KOPT-K1 (cell line): ENCODE results near the gene UBA3.

Experiments
- H3K27ac ChIP-seq: fragments of 200-600 bp; sonication (generic); 2 replicates; pipeline ENCODE4 v1.5.1; 2016; ENCODE audit warnings: antibody characterized with exemption, mild to moderate bottlenecking, low read depth, low read length; ENCODE audit not compliant: poor library complexity, severe bottlenecking
- H3K36me3 ChIP-seq: fragments of 200-600 bp; sonication (generic); 2 replicates; pipeline ENCODE4 v1.5.1; 2017; ENCODE audit warnings: antibody characterized with exemption, mild to moderate bottlenecking, low read length, moderate library complexity; ENCODE audit not compliant: insufficient read depth
- H3K9me3 ChIP-seq: fragments of 200-600 bp; sonication (generic); 2 replicates; pipeline ENCODE4 v1.5.1; 2017; ENCODE audit warnings: antibody characterized with exemption, low read length, mild to moderate bottlenecking; ENCODE audit not compliant: insufficient read depth, poor library complexity, severe bottlenecking

Gene UBA3

GRCh38 chr3:69080233-69080920, at the start of gene UBA3:
Gene UBA3 (minus strand): TSS chr3:69080365. CDS start chr3:69080353, 12 bp downstream.
- Histone ChIP-seq H3K36me3 (peaks cover 9% of the 10 kb centered on the region), H3K9me3 (no peaks in the 10 kb centered on the region), H3K27ac (peak within 1 kb of the TSS; percentile 72)

- no peaks in the 10 kb centered on the region for H3K36me3 ChIP-seq
- H3K27ac ChIP-seq: no peak overlapping the region
- H3K9me3 ChIP-seq: no peaks in the 10 kb centered on the region
These were observed 49.4 kb upstream of the UBA3 start for GRCh38 chr3:69129531-69129930.

- H3K36me3 ChIP-seq: no peaks in the 10 kb centered on the region
- no peak overlapping the region for H3K27ac ChIP-seq
- no peaks in the 10 kb centered on the region for H3K9me3 ChIP-seq
These were observed 48.3 kb upstream of the UBA3 start for GRCh38 chr3:69128509-69128908.

GRCh38 chr3:69126999-69127398, 46.8 kb upstream of the UBA3 start:
- H3K27ac ChIP-seq: no peak overlapping the region
- H3K9me3 ChIP-seq: no peaks in the 10 kb centered on the region
- no peaks in the 10 kb centered on the region for H3K36me3 ChIP-seq

- H3K9me3 ChIP-seq: no peaks in the 10 kb centered on the region
- H3K36me3 ChIP-seq: no peaks in the 10 kb centered on the region
- H3K27ac ChIP-seq: no peak overlapping the region
These were observed 46.1 kb upstream of the UBA3 start for GRCh38 chr3:69126216-69126615.

- no peaks in the 10 kb centered on the region for H3K9me3 ChIP-seq
- H3K36me3 ChIP-seq: no peaks in the 10 kb centered on the region
- no peak within 1 kb of the TSS for H3K27ac ChIP-seq
These were observed 42.2 kb upstream of the UBA3 start, which contains the start of gene LMOD3 for GRCh38 chr3:69122403-69122802. Gene LMOD3 (minus strand): TSS chr3:69122595. CDS start chr3:69122386, 209 bp downstream.

GRCh38 chr3:69121950-69122349, 41.8 kb upstream of the UBA3 start:
- Histone ChIP-seq H3K36me3 (no peaks in the 10 kb centered on the region), H3K9me3 (no peaks in the 10 kb centered on the region), H3K27ac (no peak overlapping the region)

GRCh38 chr3:69121513-69121912, 41.3 kb upstream of the UBA3 start:
- no peaks in the 10 kb centered on the region for H3K36me3 ChIP-seq
- H3K27ac ChIP-seq: no peak overlapping the region
- H3K9me3 ChIP-seq: no peaks in the 10 kb centered on the region

- Histone ChIP-seq H3K36me3 (no peaks in the 10 kb centered on the region), H3K9me3 (no peaks in the 10 kb centered on the region), H3K27ac (no peak overlapping the region)
These were observed 40.8 kb upstream of the UBA3 start for GRCh38 chr3:69120879-69121464.

GRCh38 chr3:69119681-69120080, 39.5 kb upstream of the UBA3 start:
- Histone ChIP-seq H3K27ac (no peak overlapping the region), H3K36me3 (no peaks in the 10 kb centered on the region), H3K9me3 (no peaks in the 10 kb centered on the region)

GRCh38 chr3:69119138-69119537, 39.0 kb upstream of the UBA3 start:
- no peaks in the 10 kb centered on the region for H3K36me3 ChIP-seq
- H3K9me3 ChIP-seq: no peaks in the 10 kb centered on the region
- H3K27ac ChIP-seq: no peak overlapping the region

- H3K36me3 ChIP-seq: no peaks in the 10 kb centered on the region
- no peak overlapping the region for H3K27ac ChIP-seq
- H3K9me3 ChIP-seq: no peaks in the 10 kb centered on the region
These were observed 38.4 kb upstream of the UBA3 start for GRCh38 chr3:69118555-69118954.

- Histone ChIP-seq H3K27ac (no peak overlapping the region), H3K36me3 (no peaks in the 10 kb centered on the region), H3K9me3 (no peaks in the 10 kb centered on the region)
These were observed 36.7 kb upstream of the UBA3 start for GRCh38 chr3:69116897-69117296.

GRCh38 chr3:69116162-69116561, 36.0 kb upstream of the UBA3 start:
- Histone ChIP-seq H3K36me3 (no peaks in the 10 kb centered on the region), H3K9me3 (no peaks in the 10 kb centered on the region), H3K27ac (no peak overlapping the region)

- Histone ChIP-seq H3K27ac (no peak overlapping the region), H3K9me3 (no peaks in the 10 kb centered on the region), H3K36me3 (no peaks in the 10 kb centered on the region)
These were observed 35.6 kb upstream of the UBA3 start for GRCh38 chr3:69115731-69116130.

- no peaks in the 10 kb centered on the region for H3K36me3 ChIP-seq
- H3K9me3 ChIP-seq: no peaks in the 10 kb centered on the region
- no peak overlapping the region for H3K27ac ChIP-seq
These were observed 33.4 kb upstream of the UBA3 start for GRCh38 chr3:69113536-69113935.
